Neuronal stem cell (in vitro differentiated cells): ENCODE data around the gene NTNG1.

Experiments
- DNase-seq: peaks from one replicate; pipeline ENCODE4 v3.0.0-alpha.2; 2013; ENCODE audit warnings: low spot score
- H2AFZ ChIP-seq: one replicate; pipeline ENCODE4 v1.6.1; 2013; ENCODE audit warnings: mild to moderate bottlenecking, low read length, inconsistent platforms
- H2AK5ac ChIP-seq: 2 replicates; pipeline ENCODE4 v1.6.1; 2013; ENCODE audit warnings: low read depth, mild to moderate bottlenecking, inconsistent platforms, low read length, moderate library complexity, mixed read lengths
- H2BK120ac ChIP-seq: 2 replicates; pipeline ENCODE4 v1.6.1; 2013; ENCODE audit warnings: low read depth, mild to moderate bottlenecking, inconsistent platforms, low read length, moderate library complexity, mixed read lengths
- H2BK12ac ChIP-seq: one replicate; pipeline ENCODE4 v1.6.1; 2013; ENCODE audit warnings: low read length, inconsistent platforms
- H2BK15ac ChIP-seq: 2 replicates; pipeline ENCODE4 v1.6.1; 2013; ENCODE audit warnings: mild to moderate bottlenecking, low read length, inconsistent platforms, mixed read lengths
- H2BK5ac ChIP-seq: one replicate; pipeline ENCODE4 v1.6.1; 2013; ENCODE audit warnings: inconsistent platforms, mild to moderate bottlenecking, low read length, moderate library complexity
- H3K14ac ChIP-seq: one replicate; pipeline ENCODE4 v1.6.1; 2013; ENCODE audit warnings: low read length, inconsistent platforms
- H3K18ac ChIP-seq: 2 replicates; pipeline ENCODE4 v1.6.1; 2013; ENCODE audit warnings: low read length, inconsistent platforms
- H3K23ac ChIP-seq: 2 replicates; pipeline ENCODE4 v1.6.1; 2013; ENCODE audit warnings: low read depth, mild to moderate bottlenecking, mixed read lengths, low read length, inconsistent platforms; ENCODE audit not compliant: poor library complexity
- H3K27ac ChIP-seq: replicated peaks from 3 replicates; pipeline ENCODE4 v1.5.1; 2013; ENCODE audit warnings: low read length, inconsistent platforms
- H3K27me3 ChIP-seq, 3 experiments: 2 replicates each; pipeline ENCODE4 v1.6.1; 2013; ENCODE audit warnings: low read length in 3 of 3, mild to moderate bottlenecking in 2 of 3, inconsistent platforms in 1 of 3, low read depth in 1 of 3, mixed read lengths in 1 of 3, moderate library complexity in 1 of 3; ENCODE audit not compliant: control insufficient read depth in 3 of 3, insufficient read depth in 3 of 3
- H3K36me3 ChIP-seq, 2 donors: replicated peaks in 1 of 2; 2 replicates each; pipeline ENCODE4 v1.6.1; 2013; ENCODE audit warnings: low read length in 2 of 2; ENCODE audit not compliant: control insufficient read depth in 2 of 2, insufficient read depth in 2 of 2
- H3K4ac ChIP-seq: 2 replicates; pipeline ENCODE4 v1.6.1; 2013; ENCODE audit warnings: inconsistent platforms, mild to moderate bottlenecking, low read length, moderate library complexity
- H3K4me1 ChIP-seq, 2 donors: 1 replicate in 1 of 2; 2 replicates in 1 of 2; pipeline ENCODE4 v1.6.1; 2013; ENCODE audit warnings: low read length in 2 of 2, low read depth in 1 of 2; ENCODE audit not compliant: control insufficient read depth in 2 of 2, insufficient read depth in 1 of 2
- H3K4me2 ChIP-seq: one replicate; pipeline ENCODE4 v1.6.1; 2013; ENCODE audit warnings: mild to moderate bottlenecking, low read length, inconsistent platforms; ENCODE audit not compliant: insufficient read depth, poor library complexity, severe bottlenecking
- H3K4me3 ChIP-seq, 2 donors: 2 replicates each; pipeline ENCODE4 v1.5.1; 2013; ENCODE audit warnings: low read length in 2 of 2, mild to moderate bottlenecking in 2 of 2, inconsistent platforms in 1 of 2, moderate library complexity in 1 of 2
- H3K79me1 ChIP-seq: one replicate; pipeline ENCODE4 v1.6.1; 2013; ENCODE audit warnings: low read depth, mild to moderate bottlenecking, inconsistent platforms, low read length, moderate library complexity
- H3K9ac ChIP-seq: one replicate; pipeline ENCODE4 v1.6.1; 2013; ENCODE audit warnings: mild to moderate bottlenecking, low read depth, low read length, inconsistent platforms; ENCODE audit not compliant: poor library complexity
- H3K9me3 ChIP-seq, 2 donors: replicated peaks in 1 of 2; 2 replicates each; pipeline versions ENCODE3 to v1.6.1; 2013; ENCODE audit warnings: low read length in 2 of 2, mild to moderate bottlenecking in 2 of 2, inconsistent platforms in 1 of 2, low read depth in 1 of 2, mixed read lengths in 1 of 2, moderate library complexity in 1 of 2; ENCODE audit not compliant: control insufficient read depth in 2 of 2, insufficient read depth in 1 of 2
- H4K8ac ChIP-seq: one replicate; pipeline ENCODE4 v1.6.1; 2013; ENCODE audit warnings: low read depth, mild to moderate bottlenecking, inconsistent platforms, low read length, moderate library complexity
- H4K91ac ChIP-seq: one replicate; pipeline ENCODE4 v1.6.1; 2013; ENCODE audit warnings: low read length, low read depth, mild to moderate bottlenecking, inconsistent platforms; ENCODE audit not compliant: poor library complexity
- WGBS, 2 donors: extraction: QIAGEN DNeasy Blood & Tissue Kit; methylation state at CpG; one replicate each; pipeline ENCODE4 v1.1.7; 2013; ENCODE audit warnings: missing lambda C conversion rate in 2 of 2, mixed read lengths in 1 of 2; ENCODE audit not compliant: insufficient read length in 2 of 2, insufficient replicate concordance in 1 of 2; ENCODE audit errors: extremely low coverage in 2 of 2; 5-methylcytosine and 5-hydroxymethylcytosine counted together

The NTNG1 gene

GRCh38 chr1:107499139-107499744 lies 358.4 kb downstream of the NTNG1 start:
- no peak overlapping the region for H2BK12ac ChIP-seq
- no peaks in the 10 kb centered on the region for H3K27me3 ChIP-seq
- no peak overlapping the region for H3K4ac ChIP-seq
- no peak overlapping the region for H2BK5ac ChIP-seq
- no peak overlapping the region for H3K27ac ChIP-seq
- H3K9ac ChIP-seq: no peak overlapping the region
- no peak overlapping the region for H3K18ac ChIP-seq
- no peak overlapping the region for H2BK15ac ChIP-seq
- no peaks in the 10 kb centered on the region for H3K9me3 ChIP-seq
- no CpG with 5 or more reads among the region's 4 CpGs for WGBS, 2 donors
- no peak overlapping the region for H2AK5ac ChIP-seq
- no peak overlapping the region for H2BK120ac ChIP-seq
- no peak for DNase-seq
- H3K14ac ChIP-seq: no peak overlapping the region
- H4K91ac ChIP-seq: no peak overlapping the region
- no peaks in the 10 kb centered on the region for H3K79me1 ChIP-seq
- H2AFZ ChIP-seq: no peak overlapping the region
- no peaks in the 10 kb centered on the region for H3K36me3 ChIP-seq
- H3K4me1 ChIP-seq: no peaks in the 10 kb centered on the region
- no peak overlapping the region for H3K23ac ChIP-seq
- no peak overlapping the region for H3K4me2 ChIP-seq
- no peak overlapping the region for H3K4me3 ChIP-seq
- no peak overlapping the region for H4K8ac ChIP-seq

- Histone ChIP-seq H3K4me3 (no peak overlapping the region), H3K4ac (no peak overlapping the region), H3K18ac (no peak overlapping the region), H3K4me1 (no peaks in the 10 kb centered on the region), H3K23ac (no peak overlapping the region), H3K27ac (no peak overlapping the region), H2BK120ac (no peak overlapping the region), H2AK5ac (no peak overlapping the region), H3K14ac (no peak overlapping the region), H2AFZ (no peak overlapping the region), H4K91ac (no peak overlapping the region), H3K4me2 (no peak overlapping the region), H2BK12ac (no peak overlapping the region), H3K79me1 (no peaks in the 10 kb centered on the region), H3K36me3 (no peaks in the 10 kb centered on the region), H3K27me3 (no peaks in the 10 kb centered on the region), H3K9ac (no peak overlapping the region), H2BK15ac (no peak overlapping the region), H4K8ac (no peak overlapping the region), H3K9me3 (no peaks in the 10 kb centered on the region), H2BK5ac (no peak overlapping the region)
- whole genome bisulfite sequencing, 2 donors: no CpG with 5 or more reads among the region's 6 CpGs
- DNase-seq: no peak
Measured at GRCh38 chr1:107501081-107501605, 360.3 kb downstream of the NTNG1 start.

GRCh38 chr1:107510347-107510746 lies 369.5 kb downstream of the NTNG1 start:
- no peaks in the 10 kb centered on the region for H3K27me3 ChIP-seq
- H2AFZ ChIP-seq: no peak overlapping the region
- no peak overlapping the region for H2BK120ac ChIP-seq
- H3K9ac ChIP-seq: no peak overlapping the region
- H2AK5ac ChIP-seq: no peak overlapping the region
- no CpG with 5 or more reads among the region's 4 CpGs for WGBS, 2 donors
- no peak overlapping the region for H2BK12ac ChIP-seq
- no peak overlapping the region for H2BK15ac ChIP-seq
- peaks cover 0 to 8% of the 10 kb centered on the region in 2 donors for H3K9me3 ChIP-seq
- H4K8ac ChIP-seq: no peak overlapping the region
- no peak overlapping the region for H3K27ac ChIP-seq
- H3K79me1 ChIP-seq: no peaks in the 10 kb centered on the region
- no peaks in the 10 kb centered on the region for H3K36me3 ChIP-seq
- no peak overlapping the region for H2BK5ac ChIP-seq
- no peak overlapping the region for H3K18ac ChIP-seq
- H3K4ac ChIP-seq: no peak overlapping the region
- no peak overlapping the region for H3K4me2 ChIP-seq
- no peak for DNase-seq
- no peak overlapping the region for H3K14ac ChIP-seq
- H4K91ac ChIP-seq: no peak overlapping the region
- no peaks in the 10 kb centered on the region for H3K4me1 ChIP-seq
- no peak overlapping the region for H3K23ac ChIP-seq
- no peak overlapping the region for H3K4me3 ChIP-seq

- Histone ChIP-seq H2BK15ac (no peak overlapping the region), H3K23ac (no peak overlapping the region), H3K79me1 (no peaks in the 10 kb centered on the region), H3K18ac (no peak overlapping the region), H3K4me2 (no peak overlapping the region), H2AFZ (no peak overlapping the region), H2AK5ac (no peak overlapping the region), H3K9ac (no peak overlapping the region), H2BK12ac (no peak overlapping the region), H3K9me3 (peaks cover 0 to 8% of the 10 kb centered on the region in 2 donors), H3K14ac (no peak overlapping the region), H2BK5ac (no peak overlapping the region), H3K27me3 (peaks cover 0 to 4% (median 0%) of the 10 kb centered on the region in 3 experiments), H4K8ac (no peak overlapping the region), H3K4me1 (no peaks in the 10 kb centered on the region), H3K27ac (no peak overlapping the region), H3K4me3 (no peak overlapping the region), H3K36me3 (no peaks in the 10 kb centered on the region), H4K91ac (no peak overlapping the region), H3K4ac (no peak overlapping the region), H2BK120ac (no peak overlapping the region)
- DNase-seq: no peak
- WGBS, 2 donors: no CpG with 5 or more reads among the region's 2 CpGs
Measured at GRCh38 chr1:107512836-107513235, 372.0 kb downstream of the NTNG1 start.
